GM23248 (cell line): Measurements from ENCODE around the gene TRMU. TPM values are rescaled to one million over a fixed set of nuclear protein-coding genes. Genes with fewer than 3 reads are reported as not detected.

Source experiments
- DNase-seq: peaks from one replicate; pipeline ENCODE4 v3.0.0-alpha.2; 2015
- H2AFZ ChIP-seq: fragments of 200-600 bp; sonication (generic); 2 replicates; pipeline ENCODE4 v1.6.1; 2016; ENCODE audit warnings: antibody characterized with exemption
- H3F3A ChIP-seq: fragments of 200-600 bp; sonication (generic); 2 replicates; pipeline ENCODE4 v1.6.1; 2016; ENCODE audit warnings: mild to moderate bottlenecking, antibody characterized with exemption, mixed run types; ENCODE audit not compliant: insufficient read depth
- H3K27ac ChIP-seq: fragments of 200-600 bp; sonication (generic); 2 replicates; pipeline ENCODE4 v1.5.1; 2016; ENCODE audit warnings: mild to moderate bottlenecking
- H3K27me3 ChIP-seq: fragments of 200-600 bp; sonication (generic); replicated peaks from 2 replicates; pipeline ENCODE4 v1.6.1; 2016; ENCODE audit warnings: mild to moderate bottlenecking; ENCODE audit not compliant: insufficient read depth
- H3K36me3 ChIP-seq: fragments of 200-600 bp; sonication (generic); 2 replicates; pipeline ENCODE4 v1.6.1; 2016; ENCODE audit warnings: low read depth, mild to moderate bottlenecking
- H3K4me1 ChIP-seq: fragments of 200-600 bp; sonication (generic); 2 replicates; pipeline ENCODE4 v1.6.1; 2016; ENCODE audit warnings: mild to moderate bottlenecking; ENCODE audit not compliant: insufficient read depth
- H3K4me2 ChIP-seq: fragments of 200-600 bp; sonication (generic); one replicate; pipeline ENCODE4 v1.6.1; 2016; ENCODE audit warnings: mild to moderate bottlenecking; ENCODE audit not compliant: unreplicated experiment
- H3K4me3 ChIP-seq: fragments of 200-600 bp; sonication (generic); 2 replicates; pipeline ENCODE4 v1.5.1; 2016; ENCODE audit warnings: mild to moderate bottlenecking
- H3K79me2 ChIP-seq: fragments of 200-600 bp; sonication (generic); 2 replicates; pipeline ENCODE4 v1.6.1; 2016; ENCODE audit warnings: mild to moderate bottlenecking; ENCODE audit not compliant: insufficient read depth
- H3K9ac ChIP-seq: fragments of 200-600 bp; sonication (generic); 2 replicates; pipeline ENCODE4 v1.6.1; 2016; ENCODE audit warnings: mild to moderate bottlenecking
- H3K9me2 ChIP-seq: fragments of 200-600 bp; sonication (generic); 2 replicates; pipeline ENCODE4 v1.6.1; 2016; ENCODE audit warnings: mixed run types, mild to moderate bottlenecking, moderate library complexity; ENCODE audit not compliant: insufficient read depth
- H3K9me3 ChIP-seq: fragments of 200-600 bp; sonication (generic); one replicate; pipeline ENCODE4 v1.6.1; 2017; ENCODE audit warnings: low read depth
- H4K20me1 ChIP-seq: fragments of 200-600 bp; sonication (generic); 2 replicates; pipeline ENCODE4 v1.6.0; 2016; ENCODE audit not compliant: insufficient read depth
- EZH2 ChIP-seq: fragments of 200-600 bp; sonication (generic); IDR thresholded peaks from 2 replicates; pipeline ENCODE4 v1.6.1; 2018; ENCODE audit warnings: antibody characterized with exemption, mild to moderate bottlenecking; ENCODE audit not compliant: insufficient read depth, poor library complexity, severe bottlenecking
- EZH2phosphoT487 ChIP-seq: fragments of 200-600 bp; sonication (generic); IDR thresholded peaks from 2 replicates; pipeline ENCODE4 v1.6.1; 2018; ENCODE audit warnings: antibody characterized with exemption, moderate library complexity, mild to moderate bottlenecking, low read depth; ENCODE audit not compliant: insufficient read depth
- WGBS, 2 experiments: methylation state at CpG; one replicate each; pipeline ENCODE4 v1.1.6; 2015 to 2017; ENCODE audit warnings: low lambda C conversion rate in 2 of 2, low coverage in 1 of 2; ENCODE audit errors: missing lambda C conversion rate in 2 of 2; 5-methylcytosine and 5-hydroxymethylcytosine counted together
- in situ Hi-C: fragments of 300-500 bp; cut with MboI; formaldehyde crosslinking; loops from 2 replicates; pipeline ENCODE4 v1.15.0; 2020
- polyA plus RNA-seq: library from polyadenylated mRNA; unstranded; fragments of >200 nt; fragmentation: Nextera tagmentation; extraction: Ambion mirVana; gene quantifications from 2 replicates; pipeline ENCODE4 v1.2.1, GENCODE V29; 2016
- total RNA-seq: library from RNA; depleted of rRNA; stranded (reverse); fragments of >200 nt; shearing (Covaris generic); gene quantifications from 2 replicates; pipeline ENCODE4 v1.2.3, GENCODE V29; 2014

TRMU gene
- total and polyA plus RNA-seq, 2 experiments from 2014 or later: 27.0 to 38.4 TPM

DNA sequence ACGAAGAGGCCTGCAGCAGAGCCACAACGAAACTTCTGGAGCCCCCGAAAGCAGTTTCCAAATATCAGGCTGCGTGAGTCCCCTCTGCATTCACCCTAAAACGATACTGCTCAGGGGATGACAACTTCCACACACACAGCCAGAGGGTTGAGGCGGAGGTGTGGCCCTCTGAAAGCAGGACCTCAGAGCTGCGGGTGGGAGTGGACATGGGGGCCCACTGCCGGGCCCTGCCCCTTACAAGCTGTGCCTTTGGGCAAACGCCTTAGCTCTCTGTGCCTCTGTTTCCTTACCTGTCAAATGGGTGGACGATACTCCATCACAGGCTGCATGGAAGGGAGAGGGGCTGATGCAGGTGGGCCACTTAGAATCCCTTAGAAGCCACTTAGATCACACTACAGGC, 53.1 kb downstream of the TRMU start:
- H2AFZ ChIP-seq: no peak overlapping the region
- no peaks in the 10 kb centered on the region for H3K79me2 ChIP-seq
- TF ChIP-seq EZH2: no peak
- no peak for TF ChIP-seq EZH2phosphoT487

DNA sequence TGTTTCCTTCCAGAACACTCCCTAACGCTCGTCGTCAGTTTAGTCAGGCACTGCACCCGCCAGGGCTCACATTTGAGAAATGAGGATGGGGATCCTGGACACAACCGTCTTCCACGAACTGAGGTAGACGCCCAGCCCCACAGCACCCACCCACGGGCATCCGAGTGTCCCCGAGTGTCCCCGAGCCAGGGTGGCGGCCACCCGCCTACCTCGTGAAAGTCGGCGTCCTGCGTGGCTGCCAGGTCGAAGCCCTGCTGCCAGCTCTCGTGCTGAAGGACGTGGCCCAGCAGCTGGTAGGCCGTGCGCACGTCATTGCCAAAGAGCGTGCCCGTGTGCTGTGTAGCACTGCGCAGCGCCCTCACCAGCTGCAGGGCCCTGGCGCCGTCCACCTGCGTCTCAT, 53.6 kb downstream of the TRMU start:
- Histone ChIP-seq H3F3A (no peaks in the 10 kb centered on the region), H3K79me2 (no peaks in the 10 kb centered on the region), H3K27ac (no peak overlapping the region), H3K27me3 (no peaks in the 10 kb centered on the region), H3K36me3 (no peaks in the 10 kb centered on the region), H2AFZ (no peak overlapping the region), H3K9ac (no peak overlapping the region), H3K4me1 (no peaks in the 10 kb centered on the region), H3K4me3 (no peak overlapping the region), H3K9me3 (no peaks in the 10 kb centered on the region), H3K4me2 (no peak overlapping the region), H4K20me1 (no peaks in the 10 kb centered on the region), H3K9me2 (no peaks in the 10 kb centered on the region)
- WGBS, 2 experiments: 86 to 87% methylated on average over 30 of the region's 30 CpGs
- in situ Hi-C loops: loop anchor here (10.0 kb wide), 1 partner anchor 156 kb away; no protein-coding TSS in a partner anchor
- DNase-seq: no peak
- no peak for TF ChIP-seq EZH2
- TF ChIP-seq EZH2phosphoT487: no peak

More for the DNA sequence above, 53.1 kb downstream of the TRMU start:
- Histone ChIP-seq H3K4me1 (no peaks in the 10 kb centered on the region), H3K9me3 (no peaks in the 10 kb centered on the region), H3K4me3 (no peak overlapping the region), H3K36me3 (no peaks in the 10 kb centered on the region), H3K27ac (no peak overlapping the region), H3K4me2 (no peak overlapping the region), H3K27me3 (no peaks in the 10 kb centered on the region), H4K20me1 (no peaks in the 10 kb centered on the region), H3K9me2 (no peaks in the 10 kb centered on the region), H3F3A (no peaks in the 10 kb centered on the region), H3K9ac (no peak overlapping the region)
- 76 to 77% methylated on average over 10 of the region's 10 CpGs for WGBS, 2 experiments
- no peak for DNase-seq
- in situ Hi-C loops: loop anchor here (10.0 kb wide), 1 partner anchor 156 kb away; no protein-coding TSS in a partner anchor

DNA sequence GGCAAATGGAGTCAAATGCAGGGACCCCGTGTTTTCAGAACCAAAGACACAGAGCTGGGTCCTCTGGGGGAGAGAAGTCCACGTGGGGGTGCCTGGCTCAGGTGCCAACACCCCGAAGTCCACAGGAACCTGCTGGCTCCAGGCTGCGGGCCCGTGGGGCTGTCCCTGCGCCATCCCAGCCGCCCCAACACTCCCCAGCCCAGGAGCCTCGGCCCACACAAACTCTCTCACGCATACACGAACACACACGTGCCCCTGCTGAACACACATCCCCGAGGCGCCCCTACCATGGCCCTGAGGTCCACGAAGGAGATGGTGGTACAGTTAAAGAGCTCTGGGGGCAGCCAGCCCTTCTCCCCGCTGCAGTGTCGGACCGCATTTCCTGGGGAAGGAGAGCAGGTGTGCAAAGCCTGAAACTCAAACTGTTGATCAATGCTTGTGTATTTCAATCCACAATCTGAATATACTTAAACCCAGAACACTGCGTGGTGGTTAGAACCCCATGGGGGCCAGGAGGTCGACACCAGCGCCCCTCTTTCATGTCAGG, 54.7 kb downstream of the TRMU start:
- H2AFZ ChIP-seq: peak overlapping the region; percentile 82
- no peaks in the 10 kb centered on the region for H3K79me2 ChIP-seq
- TF ChIP-seq EZH2 (no peak), EZH2phosphoT487 (no peak)
- H3K36me3 ChIP-seq: no peaks in the 10 kb centered on the region
- H3K4me2 ChIP-seq: peak overlapping the region; percentile 97
- H3F3A ChIP-seq: no peaks in the 10 kb centered on the region
- H3K27ac ChIP-seq: no peak overlapping the region
- in situ Hi-C loops: no loop called here
- H3K9me2 ChIP-seq: no peaks in the 10 kb centered on the region
- H3K9ac ChIP-seq: peak overlapping the region; percentile 72; the same call in 1 of the 2 replicates
- no peaks in the 10 kb centered on the region for H3K27me3 ChIP-seq
- H3K4me1 ChIP-seq: no peaks in the 10 kb centered on the region
- WGBS, 2 experiments: 39 to 47% methylated on average over 16 to 20 of the region's 20 CpGs
- no peak for DNase-seq
- peak overlapping the region; percentile 67 for H3K4me3 ChIP-seq
- H3K9me3 ChIP-seq: no peaks in the 10 kb centered on the region
- no peaks in the 10 kb centered on the region for H4K20me1 ChIP-seq

DNA sequence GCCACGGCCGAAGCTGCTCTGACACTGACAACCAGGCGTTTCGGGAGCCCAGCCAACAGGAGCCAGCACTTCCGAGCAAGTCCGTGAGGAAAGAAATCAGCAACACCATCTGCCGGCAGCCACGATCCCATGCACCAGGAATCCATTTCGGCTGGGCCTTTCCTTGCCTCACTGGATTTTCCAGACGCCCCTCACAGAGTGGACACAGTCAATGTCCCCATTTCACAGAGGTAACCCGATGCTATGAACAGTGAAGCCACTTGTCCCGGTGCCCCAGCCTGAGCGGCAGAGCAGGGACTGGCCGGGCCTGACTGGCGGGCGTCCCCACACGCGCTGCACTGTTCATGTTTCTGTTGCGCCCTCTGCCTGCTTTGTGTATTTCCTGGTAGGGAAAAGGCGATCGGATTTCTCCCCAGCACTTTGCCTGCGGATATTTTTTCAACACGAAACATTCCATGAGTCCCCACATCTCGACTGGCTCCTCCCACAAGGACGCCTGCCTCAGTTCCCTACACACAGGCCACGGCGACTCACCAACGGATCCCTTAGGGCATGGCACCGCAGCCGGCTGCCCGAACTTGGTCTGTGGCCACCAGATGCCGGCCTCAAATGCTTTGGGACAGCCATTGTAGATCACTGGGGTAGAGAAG, 55.3 kb downstream of the TRMU start:
- Histone ChIP-seq H3K27me3 (no peaks in the 10 kb centered on the region), H3K9me2 (no peaks in the 10 kb centered on the region), H3K36me3 (no peaks in the 10 kb centered on the region), H3K4me3 (peak overlapping the region; percentile 67), H3K4me1 (no peaks in the 10 kb centered on the region), H3K79me2 (no peaks in the 10 kb centered on the region), H3K9ac (peak overlapping the region; percentile 72), H3K9me3 (no peaks in the 10 kb centered on the region), H3K4me2 (peak overlapping the region; percentile 97), H4K20me1 (no peaks in the 10 kb centered on the region), H3F3A (no peaks in the 10 kb centered on the region), H3K27ac (peak overlapping the region; percentile 47), H2AFZ (peak overlapping the region; percentile 82)
- WGBS, 2 experiments: 4 to 5% methylated on average over 32 of the region's 32 CpGs
- no peak for TF ChIP-seq EZH2
- peak; percentile 92 for DNase-seq
- in situ Hi-C loops: no loop called here
